Smooth muscle cell of the brain vasculature (primary cell): ENCODE data around the gene NEURL2.

Experiments used
- DNase-seq: peaks from one replicate; pipeline ENCODE4 v3.0.0-alpha.2; 2012; ENCODE audit warnings: low read depth, low spot score

Gene NEURL2

DNA sequence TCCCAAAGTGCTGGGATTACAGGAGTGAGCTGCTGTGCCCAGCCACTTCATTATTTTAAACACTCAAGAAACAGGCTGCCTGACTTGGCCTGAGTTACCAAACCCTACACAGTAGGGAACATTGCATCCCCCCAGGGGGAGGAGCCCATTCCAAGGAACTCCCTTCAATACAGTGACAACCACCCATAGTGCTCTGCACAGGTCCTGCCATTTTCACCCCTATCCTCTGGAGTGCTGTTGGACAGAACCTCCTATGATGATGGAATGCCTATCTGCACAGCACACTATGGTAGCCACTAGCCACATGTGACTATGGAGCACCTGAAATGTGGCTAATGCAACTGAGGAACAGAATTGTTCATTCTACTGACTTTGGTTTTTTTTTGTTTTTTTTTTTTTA, 45.6 kb downstream of the NEURL2 start:
- DNase-seq, result no peak

DNA sequence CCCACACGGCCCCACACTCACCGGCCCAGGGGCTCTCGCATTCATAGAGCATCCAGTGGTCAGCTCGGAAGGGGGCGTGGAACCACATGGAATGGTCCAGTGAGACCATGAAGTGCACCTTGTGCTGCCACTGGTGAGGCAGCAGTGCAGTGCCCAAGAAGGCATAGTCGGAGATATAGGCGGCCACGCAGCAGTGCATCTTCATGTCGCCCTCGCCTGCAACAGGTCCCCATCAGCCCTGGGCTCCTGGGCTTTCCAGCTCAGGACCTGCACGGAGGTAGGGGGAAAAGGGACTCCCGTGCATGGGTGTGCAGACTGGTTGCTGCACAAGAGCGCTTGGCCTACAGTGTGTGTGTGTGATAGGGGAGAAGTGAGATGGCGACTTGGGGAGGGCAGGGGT, 47.5 kb downstream of the NEURL2 start:
- no peak for DNase-seq

DNA sequence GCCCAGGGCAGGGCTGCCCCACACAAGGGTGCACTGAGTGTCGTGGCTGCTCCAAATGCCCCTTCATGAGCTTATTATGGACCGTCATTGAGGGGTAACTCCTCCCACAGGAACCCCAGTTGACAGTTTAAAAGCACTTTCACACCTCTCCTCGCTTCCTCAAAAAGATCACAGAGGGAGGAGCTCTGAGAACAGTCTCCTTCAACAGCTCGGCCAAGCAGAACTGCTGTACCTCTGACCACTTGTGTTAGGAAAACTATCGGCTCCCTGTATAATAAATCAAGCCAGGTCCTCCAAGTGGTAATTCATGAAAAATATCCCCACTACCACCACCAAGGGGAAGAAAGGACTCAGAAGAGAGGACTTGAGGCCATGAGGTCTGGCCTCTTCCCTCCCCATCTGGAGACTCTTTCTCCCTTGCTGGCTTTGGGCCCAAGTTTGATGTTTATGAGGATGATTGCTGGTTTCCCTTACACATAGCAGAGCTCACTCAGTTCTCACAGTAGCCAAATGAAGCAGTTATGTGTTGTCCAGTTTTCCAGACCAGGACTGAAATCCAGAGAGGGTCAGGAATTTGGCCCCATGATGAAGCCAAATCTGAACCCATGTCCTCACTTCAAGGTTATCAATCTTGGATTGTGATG, 48.7 kb downstream of the NEURL2 start:
- DNase-seq, result no peak

DNA sequence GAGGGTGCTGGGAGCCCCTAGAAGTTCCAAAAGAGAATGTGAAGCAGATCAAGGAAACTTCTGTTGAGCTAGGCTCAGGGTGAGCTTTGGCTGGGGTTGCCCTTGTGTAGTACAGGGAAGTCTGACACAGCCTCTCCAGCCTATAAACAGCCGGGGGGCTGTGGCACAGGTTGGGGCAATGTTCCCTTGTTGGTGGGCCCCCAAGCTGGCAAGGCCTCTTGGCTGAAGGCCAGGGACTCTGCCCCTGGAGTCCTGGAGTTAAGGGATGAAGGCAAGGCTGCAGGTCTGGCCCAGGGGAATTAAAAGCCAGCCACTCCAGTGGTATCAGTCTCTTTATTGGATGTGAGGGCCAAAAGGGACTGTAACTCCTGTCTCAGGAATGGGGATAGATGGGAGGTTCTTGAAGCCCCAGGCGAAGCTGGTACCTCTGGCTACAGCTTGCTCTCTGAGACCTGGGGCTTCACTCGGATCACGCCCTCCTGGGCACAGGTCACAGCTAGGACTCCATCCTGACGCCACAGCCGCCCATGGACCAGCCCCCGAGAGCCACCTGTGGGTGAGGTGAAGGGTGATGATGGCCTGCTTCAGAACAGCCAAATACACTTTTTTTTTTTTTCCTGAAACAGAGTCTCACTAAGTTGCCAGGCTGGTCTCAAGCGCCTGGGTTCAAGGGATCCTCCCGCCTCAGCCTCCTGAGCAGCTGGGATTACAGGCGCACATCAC, 49.4 kb downstream of the NEURL2 start:
- no peak for DNase-seq

- no peak for DNase-seq
These were observed 50.3 kb downstream of the NEURL2 start for GRCh38 chr20:45840700-45841198.
